ENCODE measurements around the gene AMBRA1. TPM values are rescaled to one million over a fixed set of nuclear protein-coding genes. Genes with fewer than 3 reads are reported as not detected.

AMBRA1 gene
- total RNA-seq, 1 donor from 2014 or later, result 33.7 TPM

GRCh38 chr11:46435679-46436078 lies 158.1 kb downstream of the AMBRA1 start:
- intact Hi-C loops (cut with DNase I), result no loop called here
- ATAC-seq (no peak), DNase-seq (ENCODE audit: low spot score) (no peak)

GRCh38 chr11:46431211-46431610 lies 162.6 kb downstream of the AMBRA1 start:
- no peak for ATAC-seq
- DNase-seq (ENCODE audit: low spot score), result no peak
- intact Hi-C loops (cut with DNase I), result no loop called here

- intact Hi-C loops (cut with DNase I), result no loop called here
- no peak for DNase-seq (ENCODE audit: low spot score)
- ATAC-seq, result no peak
These were observed 164.1 kb downstream of the AMBRA1 start for GRCh38 chr11:46429717-46430116.

- ATAC-seq, result no peak
These were observed 166.5 kb downstream of the AMBRA1 start for GRCh38 chr11:46427364-46427763.

GRCh38 chr11:46426233-46426991 lies 167.4 kb downstream of the AMBRA1 start:
- no peak for ATAC-seq
- intact Hi-C loops (cut with DNase I), result no loop called here

More at GRCh38 chr11:46427364-46427763, 166.5 kb downstream of the AMBRA1 start:
- intact Hi-C loops (cut with DNase I), result no loop called here
- DNase-seq (ENCODE audit: low spot score), result no peak

DNA sequence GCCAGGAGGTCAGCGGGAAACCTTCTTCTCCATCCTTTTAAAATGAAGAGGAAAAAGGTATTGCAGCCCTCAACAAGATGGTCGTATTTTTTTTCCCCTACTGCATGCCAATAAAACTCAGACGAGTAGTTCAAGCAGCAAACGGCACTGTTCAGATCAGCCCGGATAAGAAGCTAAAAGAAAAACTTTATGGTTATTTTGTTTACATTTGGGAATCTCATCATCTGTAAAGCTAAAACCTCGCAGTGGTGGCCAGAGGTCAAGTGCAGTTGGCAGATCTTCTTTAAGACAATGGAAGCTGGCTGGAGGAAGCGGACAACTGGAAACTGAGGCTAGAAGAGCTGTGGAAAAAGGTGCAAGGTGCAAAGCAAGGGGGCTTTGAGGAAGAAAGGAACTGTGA lies 171.2 kb downstream of the AMBRA1 start:
- DNase-seq (ENCODE audit: low spot score) (no peak), ATAC-seq (no peak)
- intact Hi-C loops (cut with DNase I), result no loop called here

More at GRCh38 chr11:46426233-46426991, 167.4 kb downstream of the AMBRA1 start:
- no peak for DNase-seq (ENCODE audit: low spot score)

- DNase-seq (ENCODE audit: low spot score) (no peak), ATAC-seq (no peak)
- intact Hi-C loops (cut with DNase I), result loop anchor here (2.0 kb wide), 1 partner anchor 51 kb away; no protein-coding TSS in a partner anchor
These were observed 172.5 kb downstream of the AMBRA1 start for GRCh38 chr11:46421257-46421880.

DNA sequence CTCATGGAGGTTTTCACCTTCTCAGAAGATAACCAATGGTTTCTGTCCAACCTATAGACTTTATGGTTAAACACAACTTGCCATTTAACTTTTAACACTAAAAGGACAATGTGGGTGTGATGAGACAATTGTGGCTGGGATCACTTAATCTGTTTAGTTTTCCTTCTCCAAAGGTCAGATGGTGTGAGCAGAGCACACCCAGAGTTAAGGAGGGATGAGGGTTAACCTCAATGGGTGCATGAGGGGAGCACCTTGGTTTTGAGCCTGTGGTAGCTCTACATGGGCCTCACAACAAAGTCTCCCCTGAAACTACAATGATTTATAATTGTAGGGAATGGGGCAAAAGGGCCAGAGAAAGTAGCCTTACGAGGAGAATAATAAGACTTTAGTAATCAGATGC lies 173.3 kb downstream of the AMBRA1 start:
- ATAC-seq, result no peak
- no peak for DNase-seq (ENCODE audit: low spot score)
- intact Hi-C loops (cut with DNase I), result loop anchor here (2.0 kb wide), 1 partner anchor 52 kb away; no protein-coding TSS in a partner anchor

DNA sequence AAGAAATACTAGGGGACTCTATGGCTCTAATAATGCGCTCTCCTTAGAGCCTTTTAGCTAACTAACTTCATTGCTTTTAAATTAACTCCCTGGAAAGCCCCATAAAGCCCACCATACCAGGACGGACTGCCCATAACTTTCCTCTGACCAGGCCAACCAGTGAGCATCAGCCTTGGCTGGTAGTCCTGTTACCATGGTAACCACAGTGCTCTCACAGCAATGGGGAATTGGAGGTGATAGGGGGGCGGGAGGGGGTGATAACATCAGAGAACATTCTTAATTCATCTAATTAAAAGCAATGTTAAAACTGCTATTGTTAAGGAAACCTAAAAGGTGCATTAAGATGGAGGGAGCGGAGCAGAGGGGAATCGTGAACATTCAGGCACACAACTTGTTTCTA lies 175.1 kb downstream of the AMBRA1 start:
- ATAC-seq (no peak), DNase-seq (ENCODE audit: low spot score) (no peak)
- intact Hi-C loops (cut with DNase I), result no loop called here

DNA sequence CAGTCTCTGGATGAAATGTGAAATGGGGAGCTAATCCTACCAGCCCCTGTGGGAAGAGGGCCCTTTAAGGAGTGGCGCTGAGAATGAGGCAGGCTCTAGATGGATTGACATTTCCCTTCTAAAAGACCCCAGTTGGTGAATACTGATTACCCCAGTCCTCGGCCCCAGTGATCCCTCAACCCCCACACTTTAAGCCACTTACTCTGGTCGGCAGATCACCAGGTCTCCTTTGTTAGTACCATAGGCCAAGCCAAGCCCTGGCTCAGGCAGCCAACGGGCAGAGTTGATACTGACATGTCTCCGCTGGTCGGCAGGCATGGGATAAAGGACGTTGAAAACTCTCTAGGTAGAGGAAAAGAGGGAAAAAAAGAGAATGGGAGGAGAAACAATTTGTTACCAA lies 176.1 kb downstream of the AMBRA1 start:
- no peak for ATAC-seq
- no peak for DNase-seq (ENCODE audit: low spot score)
- intact Hi-C loops (cut with DNase I), result no loop called here

DNA sequence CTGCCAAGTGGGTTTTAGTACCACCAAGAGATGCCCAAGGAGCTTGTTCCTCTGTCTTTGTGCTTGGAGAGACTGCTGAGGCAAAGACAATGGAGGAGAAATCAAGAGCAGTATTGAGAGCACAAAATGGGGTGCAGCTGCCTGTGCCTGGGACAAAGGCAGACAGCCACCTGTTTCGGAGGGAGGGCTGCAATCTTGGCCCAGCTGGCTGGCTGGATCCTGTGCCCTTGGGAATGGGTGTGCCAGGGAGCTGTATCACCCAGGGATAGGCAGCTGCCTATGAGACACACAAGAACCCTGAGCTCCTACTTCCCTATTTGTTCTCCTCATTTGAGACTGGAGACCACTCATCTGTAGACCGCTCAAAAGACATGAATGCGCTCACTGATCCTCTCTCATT lies 178.9 kb downstream of the AMBRA1 start:
- intact Hi-C loops (cut with DNase I), result no loop called here
- DNase-seq (ENCODE audit: low spot score) (no peak), ATAC-seq (no peak)

DNA sequence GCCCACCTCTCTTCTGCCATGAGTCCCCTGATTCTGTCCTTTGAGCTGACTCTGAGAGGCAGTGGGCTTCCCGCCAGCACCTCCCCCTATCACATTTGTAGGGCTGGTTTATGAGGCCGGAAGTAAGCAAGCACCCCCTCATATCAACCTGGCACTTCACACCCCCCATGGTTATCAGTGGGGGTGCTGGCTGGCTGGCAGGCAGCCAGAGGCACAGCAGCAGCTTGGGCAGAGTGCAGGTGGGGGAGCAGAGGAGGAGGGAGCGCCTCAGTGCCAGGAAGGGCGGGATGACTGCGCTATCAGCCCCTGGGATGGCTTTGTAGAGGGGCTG lies 179.4 kb downstream of the AMBRA1 start:
- ATAC-seq (no peak), DNase-seq (ENCODE audit: low spot score) (no peak)
- intact Hi-C loops (cut with DNase I), result no loop called here

- intact Hi-C loops (cut with DNase I), result no loop called here
- DNase-seq (ENCODE audit: low spot score), result no peak
- ATAC-seq, result no peak
These were observed 179.9 kb downstream of the AMBRA1 start for GRCh38 chr11:46413760-46414465.

- intact Hi-C loops (cut with DNase I), result no loop called here
- ATAC-seq (no peak), DNase-seq (ENCODE audit: low spot score) (no peak)
These were observed 183.8 kb downstream of the AMBRA1 start for GRCh38 chr11:46410021-46410420.

DNA sequence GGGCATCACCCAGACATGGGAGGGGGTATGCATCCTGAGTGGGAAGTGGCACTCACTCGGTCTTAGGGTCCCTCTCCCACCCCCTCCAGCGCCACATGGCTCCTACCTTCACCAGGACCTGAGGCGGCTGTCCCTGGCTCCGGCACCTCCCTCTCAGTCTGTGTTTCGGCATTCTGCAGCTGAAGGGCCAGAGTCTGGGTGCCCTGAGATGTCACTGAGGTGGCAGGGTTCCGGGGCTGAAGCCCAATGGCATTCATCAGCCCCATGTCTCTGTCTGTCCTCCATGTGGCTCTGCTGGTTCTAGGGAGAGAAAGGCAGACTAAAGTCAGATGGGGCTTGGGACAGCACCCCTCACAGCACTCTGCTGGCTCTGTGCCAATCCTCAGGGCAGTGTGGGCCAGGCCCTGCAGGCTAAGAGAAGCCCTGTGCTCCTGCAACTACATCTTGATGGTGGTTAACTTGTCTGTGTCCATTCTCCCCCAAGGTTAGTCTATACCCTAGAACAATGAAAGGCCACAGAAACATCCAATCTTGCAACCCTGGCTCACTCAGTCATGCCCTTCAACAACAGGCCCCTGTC lies 185.3 kb downstream of the AMBRA1 start:
- DNase-seq (ENCODE audit: low spot score) (no peak), ATAC-seq (no peak)
- intact Hi-C loops (cut with DNase I), result no loop called here

- intact Hi-C loops (cut with DNase I), result no loop called here
- DNase-seq (ENCODE audit: low spot score), result no peak
- no peak for ATAC-seq
These were observed 186.2 kb downstream of the AMBRA1 start for GRCh38 chr11:46407635-46408034.

GRCh38 chr11:46404476-46405017 lies 189.3 kb downstream of the AMBRA1 start:
- intact Hi-C loops (cut with DNase I), result no loop called here

DNA sequence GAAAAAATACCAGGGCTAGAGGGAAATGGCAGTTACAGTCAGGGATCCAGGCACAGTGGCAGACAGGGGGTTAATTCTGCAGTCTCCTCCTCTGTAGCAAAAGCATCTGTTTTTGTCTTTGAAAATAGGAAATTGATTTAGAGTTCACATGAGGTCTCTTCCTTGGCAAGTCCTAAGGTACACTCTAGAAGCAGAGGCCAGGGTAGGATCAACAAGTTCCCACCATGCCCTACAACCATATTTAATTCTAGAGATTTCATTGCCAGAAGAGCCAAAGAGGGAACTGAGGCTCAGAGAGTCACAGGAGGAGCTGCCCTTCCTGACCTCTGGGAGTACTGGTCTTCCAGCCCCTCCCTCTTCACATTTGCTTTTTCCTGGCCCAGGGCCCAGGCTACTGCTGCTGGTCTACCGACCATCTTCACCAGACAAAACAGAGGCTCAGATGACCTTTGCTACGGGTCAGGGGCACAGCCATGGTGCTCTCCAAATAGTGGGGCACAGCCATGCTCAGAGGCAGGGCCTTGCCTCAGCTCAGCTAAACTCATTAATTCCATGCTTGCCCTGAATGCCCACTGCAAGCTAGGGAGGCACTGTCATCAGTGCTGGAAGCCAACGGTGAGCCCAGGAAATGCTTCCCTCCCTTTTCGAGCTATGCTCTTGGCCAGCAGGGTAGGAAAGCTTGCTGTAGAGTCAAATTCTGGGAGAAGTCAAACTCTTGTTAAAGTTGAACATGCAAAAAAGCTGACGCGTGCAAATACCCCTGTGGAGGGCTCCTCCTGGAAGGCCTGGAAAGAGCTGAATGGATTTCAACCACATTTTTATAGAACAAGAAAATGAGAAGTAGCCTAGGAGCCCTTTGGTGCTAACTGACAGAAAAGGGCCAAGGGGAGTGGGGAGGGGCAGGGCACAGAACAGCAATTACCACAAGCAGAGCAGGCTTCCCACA lies 190.6 kb downstream of the AMBRA1 start:
- DNase-seq (ENCODE audit: low spot score), result no peak
- no peak for ATAC-seq
- intact Hi-C loops (cut with DNase I), result no loop called here

More at GRCh38 chr11:46404476-46405017, 189.3 kb downstream of the AMBRA1 start:
- DNase-seq (ENCODE audit: low spot score) (no peak), ATAC-seq (no peak)
